SU-DHL-6 (cell line): ENCODE data around the gene RAB22A.

Source experiments
- H2AFZ ChIP-seq: fragments of 200-600 bp; sonication (generic); 2 replicates; pipeline ENCODE4 v1.6.1; 2014; ENCODE audit warnings: low read depth, mild to moderate bottlenecking, moderate library complexity, mixed read lengths, antibody characterized with exemption, low read length; ENCODE audit not compliant: severe bottlenecking
- H3F3A ChIP-seq: fragments of 200-600 bp; shearing (Covaris generic); 2 replicates; pipeline ENCODE4 v1.6.0; 2016; ENCODE audit warnings: antibody characterized with exemption, mild to moderate bottlenecking; ENCODE audit not compliant: insufficient read depth
- H3K27ac ChIP-seq: fragments of 200-600 bp; sonication (generic); 2 replicates; pipeline ENCODE4 v1.5.1; 2016; ENCODE audit warnings: low read depth, mild to moderate bottlenecking, low read length, moderate library complexity, mixed read lengths
- H3K27me3 ChIP-seq: fragments of 200-600 bp; sonication (generic), shearing (Covaris generic); 2 replicates; pipeline ENCODE4 v1.6.0; 2014; ENCODE audit warnings: mild to moderate bottlenecking, low read length
- H3K36me3 ChIP-seq: fragments of 200-600 bp; sonication (generic); 2 replicates; pipeline ENCODE4 v1.6.1; 2014; ENCODE audit warnings: mild to moderate bottlenecking, low read length, mixed read lengths
- H3K4me2 ChIP-seq: fragments of 300-600, 200-600 bp; shearing (Covaris generic), sonication (generic); 2 replicates; pipeline ENCODE4 v1.6.0; 2014; ENCODE audit warnings: low read length, low read depth, mild to moderate bottlenecking; ENCODE audit not compliant: poor library complexity, severe bottlenecking
- H3K4me3 ChIP-seq: fragments of 200-600 bp; sonication (generic); 2 replicates; pipeline ENCODE4 v1.5.1; 2014; ENCODE audit warnings: antibody characterized with exemption, low read length, mild to moderate bottlenecking, mixed read lengths; ENCODE audit not compliant: insufficient read depth, poor library complexity, severe bottlenecking
- H3K79me2 ChIP-seq: fragments of 200-600 bp; sonication (generic); 2 replicates; pipeline ENCODE4 v1.6.1; 2014; ENCODE audit warnings: mild to moderate bottlenecking, low read length, moderate library complexity; ENCODE audit not compliant: insufficient read depth
- H3K9ac ChIP-seq: fragments of 200-600 bp; sonication (generic); 2 replicates; pipeline ENCODE4 v1.7.0; 2014; ENCODE audit warnings: mild to moderate bottlenecking, low read length
- H3K9me2 ChIP-seq: fragments of 200-600 bp; sonication (generic); replicated peaks from 2 replicates; pipeline ENCODE4 v1.6.1; 2014; ENCODE audit warnings: low read length; ENCODE audit not compliant: insufficient read depth
- H3K9me3 ChIP-seq: fragments of 200-600 bp; sonication (generic); 2 replicates; pipeline ENCODE4 v1.6.1; 2014; ENCODE audit warnings: low read length, mixed read lengths; ENCODE audit not compliant: insufficient read depth
- H4K20me1 ChIP-seq: fragments of 200-600 bp; sonication (generic); 2 replicates; pipeline ENCODE4 v1.6.1; 2014; ENCODE audit warnings: low read depth, mild to moderate bottlenecking, antibody characterized with exemption, low read length, moderate library complexity, mixed read lengths
- EZH2phosphoT487 ChIP-seq: fragments of 200-600 bp; sonication (generic), shearing (Covaris generic); conservative IDR thresholded peaks from 2 replicates; pipeline ENCODE4 v1.6.1; 2018; ENCODE audit warnings: mild to moderate bottlenecking, antibody characterized with exemption, low read length, moderate library complexity, mixed read lengths
- TF ChIP-seq, protein P1 (sequence below): fragments of 200-600 bp; sonication (generic); IDR thresholded peaks from one replicate; pipeline ENCODE4 v1.5.1; 2017; ENCODE audit warnings: antibody characterized with exemption, mild to moderate bottlenecking, low read length, moderate library complexity; ENCODE audit not compliant: insufficient read depth, poor library complexity, severe bottlenecking

The RAB22A gene

DNA sequence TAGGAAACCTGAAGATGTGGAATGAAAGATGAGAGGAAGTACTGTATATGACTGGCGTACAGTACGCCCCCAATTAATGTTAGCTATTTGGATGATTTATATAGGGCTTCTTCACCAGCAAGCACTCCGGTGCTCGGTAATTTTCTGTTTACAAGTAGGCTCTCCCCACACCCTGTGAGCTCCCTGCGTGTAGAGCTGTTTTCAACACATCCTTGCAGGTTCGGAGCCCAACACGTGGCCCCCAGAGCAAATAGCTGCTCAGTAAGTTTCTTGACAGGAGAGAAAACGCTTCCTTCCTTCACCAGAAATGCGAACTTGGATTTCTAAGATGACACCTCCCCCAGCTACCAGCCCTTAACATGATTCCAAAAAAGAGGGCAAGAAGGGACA is 1.2 kb upstream of the RAB22A start:
- peak overlapping the region; percentile 38; the same call in 1 of the 2 replicates for H3K27ac ChIP-seq
- H3F3A ChIP-seq: peaks cover 23% of the 10 kb centered on the region
- H3K9ac ChIP-seq: no peak overlapping the region
- TF ChIP-seq, protein P1, sequence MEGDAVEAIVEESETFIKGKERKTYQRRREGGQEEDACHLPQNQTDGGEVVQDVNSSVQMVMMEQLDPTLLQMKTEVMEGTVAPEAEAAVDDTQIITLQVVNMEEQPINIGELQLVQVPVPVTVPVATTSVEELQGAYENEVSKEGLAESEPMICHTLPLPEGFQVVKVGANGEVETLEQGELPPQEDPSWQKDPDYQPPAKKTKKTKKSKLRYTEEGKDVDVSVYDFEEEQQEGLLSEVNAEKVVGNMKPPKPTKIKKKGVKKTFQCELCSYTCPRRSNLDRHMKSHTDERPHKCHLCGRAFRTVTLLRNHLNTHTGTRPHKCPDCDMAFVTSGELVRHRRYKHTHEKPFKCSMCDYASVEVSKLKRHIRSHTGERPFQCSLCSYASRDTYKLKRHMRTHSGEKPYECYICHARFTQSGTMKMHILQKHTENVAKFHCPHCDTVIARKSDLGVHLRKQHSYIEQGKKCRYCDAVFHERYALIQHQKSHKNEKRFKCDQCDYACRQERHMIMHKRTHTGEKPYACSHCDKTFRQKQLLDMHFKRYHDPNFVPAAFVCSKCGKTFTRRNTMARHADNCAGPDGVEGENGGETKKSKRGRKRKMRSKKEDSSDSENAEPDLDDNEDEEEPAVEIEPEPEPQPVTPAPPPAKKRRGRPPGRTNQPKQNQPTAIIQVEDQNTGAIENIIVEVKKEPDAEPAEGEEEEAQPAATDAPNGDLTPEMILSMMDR: no peak
- no peak for TF ChIP-seq EZH2phosphoT487
- H4K20me1 ChIP-seq: no peaks in the 10 kb centered on the region
- no peak overlapping the region for H3K4me3 ChIP-seq
- no peaks in the 10 kb centered on the region for H3K9me3 ChIP-seq
- H2AFZ ChIP-seq: no peak overlapping the region
- no peaks in the 10 kb centered on the region for H3K9me2 ChIP-seq
- no peak overlapping the region for H3K4me2 ChIP-seq
- peaks cover 20% of the 10 kb centered on the region for H3K79me2 ChIP-seq
- no peaks in the 10 kb centered on the region for H3K27me3 ChIP-seq
- no peaks in the 10 kb centered on the region for H3K36me3 ChIP-seq

DNA sequence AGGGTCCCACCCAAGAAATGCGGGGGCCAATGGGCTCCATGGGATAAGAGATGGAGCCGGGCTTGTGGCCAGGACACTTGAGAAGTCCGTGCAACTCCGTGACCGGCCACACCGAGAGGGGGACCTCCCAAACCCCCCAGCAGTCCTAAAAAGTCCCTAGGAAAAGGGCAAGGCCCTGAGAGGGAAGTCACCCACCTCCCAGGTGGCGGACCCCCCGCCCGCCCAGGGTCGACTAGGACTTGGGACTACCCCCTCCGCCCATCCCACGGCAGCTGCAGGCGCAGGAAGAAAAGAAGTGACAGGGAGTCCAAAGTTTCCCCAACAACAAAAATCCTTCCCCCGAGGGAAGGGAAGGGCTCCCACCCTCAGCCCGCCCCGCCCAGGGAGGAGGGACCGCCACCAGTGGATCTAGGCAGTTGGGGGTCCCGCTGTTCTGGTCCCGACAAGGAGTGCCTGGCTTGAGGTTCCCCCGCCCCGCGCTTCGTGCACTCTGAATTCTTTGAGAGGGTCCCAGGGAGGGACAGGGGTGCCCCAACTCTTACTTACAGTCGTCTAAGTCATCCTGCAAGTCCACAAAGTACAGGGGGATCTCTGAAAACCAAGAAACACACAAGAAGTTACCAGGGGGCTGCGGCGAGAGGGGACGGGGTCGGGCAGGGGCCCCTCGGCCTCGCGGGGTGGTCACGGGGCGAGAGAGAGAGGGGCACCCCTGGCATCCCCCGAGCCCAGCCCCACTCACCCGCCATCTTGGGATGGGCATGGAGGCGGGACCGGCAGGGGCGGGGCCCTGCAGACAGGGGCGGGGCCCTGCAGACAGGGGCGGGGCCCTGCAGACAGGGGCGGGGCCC is 611 bp upstream of the RAB22A start:
- Histone ChIP-seq H3K9me2 (no peaks in the 10 kb centered on the region), H3F3A (peaks cover 23% of the 10 kb centered on the region), H3K27ac (peak overlapping the region; percentile 38), H2AFZ (no peak overlapping the region), H3K79me2 (peaks cover 20% of the 10 kb centered on the region), H3K4me2 (no peak overlapping the region), H3K27me3 (no peaks in the 10 kb centered on the region), H3K4me3 (no peak overlapping the region), H4K20me1 (no peaks in the 10 kb centered on the region), H3K36me3 (no peaks in the 10 kb centered on the region), H3K9me3 (no peaks in the 10 kb centered on the region), H3K9ac (no peak overlapping the region)
- TF ChIP-seq EZH2phosphoT487: no peak
- TF ChIP-seq, protein P1: no peak

GRCh38 chr20:58310291-58310782 is 822 bp downstream of the RAB22A start:
- H3F3A ChIP-seq: peaks cover 23% of the 10 kb centered on the region
- TF ChIP-seq, protein P1: no peak
- no peak for TF ChIP-seq EZH2phosphoT487
- peaks cover 20% of the 10 kb centered on the region for H3K79me2 ChIP-seq
- no peaks in the 10 kb centered on the region for H3K9me3 ChIP-seq
- peak overlapping the region; percentile 81 for H3K27ac ChIP-seq
- peak overlapping the region; percentile 92 for H2AFZ ChIP-seq
- H3K27me3 ChIP-seq: no peaks in the 10 kb centered on the region
- no peaks in the 10 kb centered on the region for H3K36me3 ChIP-seq
- peak overlapping the region; percentile 92 for H3K4me3 ChIP-seq
- H3K9ac ChIP-seq: peak overlapping the region; percentile 83
- no peaks in the 10 kb centered on the region for H4K20me1 ChIP-seq
- no peaks in the 10 kb centered on the region for H3K9me2 ChIP-seq
- peak overlapping the region; percentile 82 for H3K4me2 ChIP-seq
